Erythroblast (primary cell): ENCODE results near the gene CCL5.

Experiments used
- DNase-seq, 2 experiments: peaks; one replicate each; lab custom pipeline; 2025; lab: John Stamatoyannopoulos, UW
- GATA1 ChIP-seq: IDR thresholded peaks from 2 replicates; pipeline ENCODE4 v1.6.1; 2011; ENCODE audit warnings: low read depth, mild to moderate bottlenecking, control low read depth, low read length, moderate library complexity
- POLR2A ChIP-seq: IDR thresholded peaks from 2 replicates; pipeline ENCODE4 v1.6.1; 2011; ENCODE audit warnings: mild to moderate bottlenecking, low read length

The CCL5 gene

GRCh38 chr17:35892091-35893035, 12.2 kb upstream of the CCL5 start:
- TF ChIP-seq GATA1 (no peak), POLR2A (no peak)
- DNase-seq = no peak

GRCh38 chr17:35891269-35891668, 11.1 kb upstream of the CCL5 start:
- DNase-seq = no peak
- TF ChIP-seq POLR2A (no peak), GATA1 (no peak)

GRCh38 chr17:35890774-35891155, 10.6 kb upstream of the CCL5 start:
- TF ChIP-seq POLR2A (no peak), GATA1 (no peak)
- no peak for DNase-seq

- no peak for TF ChIP-seq GATA1
- TF ChIP-seq POLR2A = no peak
Measured at GRCh38 chr17:35889818-35890773, 9.9 kb upstream of the CCL5 start.

GRCh38 chr17:35889241-35889640, 9.1 kb upstream of the CCL5 start:
- DNase-seq = no peak
- TF ChIP-seq GATA1 = no peak
- TF ChIP-seq POLR2A = no peak

More at GRCh38 chr17:35889818-35890773, 9.9 kb upstream of the CCL5 start:
- DNase-seq = no peak

GRCh38 chr17:35878361-35878760, 1.8 kb downstream of the CCL5 start:
- TF ChIP-seq GATA1 (no peak), POLR2A (no peak)
- DNase-seq = no peak

- DNase-seq = no peak
- TF ChIP-seq GATA1 (no peak), POLR2A (no peak)
Measured at GRCh38 chr17:35877345-35878029, 2.7 kb downstream of the CCL5 start.

- DNase-seq = no peak
- TF ChIP-seq GATA1 (no peak), POLR2A (no peak)
Measured at GRCh38 chr17:35876534-35876933, 3.6 kb downstream of the CCL5 start.

- TF ChIP-seq POLR2A (no peak), GATA1 (no peak)
- DNase-seq = no peak
Measured at GRCh38 chr17:35875800-35876139, 4.4 kb downstream of the CCL5 start.

- TF ChIP-seq POLR2A (no peak), GATA1 (no peak)
- DNase-seq = no peak
Measured at GRCh38 chr17:35875072-35875799, 4.9 kb downstream of the CCL5 start.

GRCh38 chr17:35872196-35872980, 7.8 kb downstream of the CCL5 start:
- no peak for TF ChIP-seq GATA1
- TF ChIP-seq POLR2A = no peak
- DNase-seq = no peak
